Mononuclear cell (primary cell): ENCODE results near the gene EID2B. TPM values are rescaled to one million over a fixed set of nuclear protein-coding genes. Genes with fewer than 3 reads are reported as not detected.
A peak's percentile ranks its signal among the peaks of the same experiment; 100 is the strongest.

Experiments used
- H3K27me3 ChIP-seq: 2 replicates; pipeline ENCODE4 v1.6.0; 2011; ENCODE audit warnings: low read length, control low read depth; ENCODE audit not compliant: insufficient read depth
- H3K4me1 ChIP-seq: 2 replicates; pipeline ENCODE4 v1.5.1; 2011; ENCODE audit warnings: mild to moderate bottlenecking, low read length, control low read depth; ENCODE audit not compliant: insufficient read depth
- H3K4me3 ChIP-seq: 2 replicates; pipeline ENCODE4 v1.5.1; 2011; ENCODE audit warnings: mild to moderate bottlenecking, low read length, moderate library complexity
- H3K9me3 ChIP-seq: 2 replicates; pipeline ENCODE4 v1.5.1; 2011; ENCODE audit warnings: low read depth, mild to moderate bottlenecking, control low read depth, low read length
- total RNA-seq: library from RNA; depleted of rRNA; stranded (reverse); fragments of >200 nt; gene quantifications from one replicate; pipeline ENCODE4 v1.2.3, GENCODE V29; 2012

EID2B gene
- total RNA-seq, 1 donor: 6.0 TPM

DNA sequence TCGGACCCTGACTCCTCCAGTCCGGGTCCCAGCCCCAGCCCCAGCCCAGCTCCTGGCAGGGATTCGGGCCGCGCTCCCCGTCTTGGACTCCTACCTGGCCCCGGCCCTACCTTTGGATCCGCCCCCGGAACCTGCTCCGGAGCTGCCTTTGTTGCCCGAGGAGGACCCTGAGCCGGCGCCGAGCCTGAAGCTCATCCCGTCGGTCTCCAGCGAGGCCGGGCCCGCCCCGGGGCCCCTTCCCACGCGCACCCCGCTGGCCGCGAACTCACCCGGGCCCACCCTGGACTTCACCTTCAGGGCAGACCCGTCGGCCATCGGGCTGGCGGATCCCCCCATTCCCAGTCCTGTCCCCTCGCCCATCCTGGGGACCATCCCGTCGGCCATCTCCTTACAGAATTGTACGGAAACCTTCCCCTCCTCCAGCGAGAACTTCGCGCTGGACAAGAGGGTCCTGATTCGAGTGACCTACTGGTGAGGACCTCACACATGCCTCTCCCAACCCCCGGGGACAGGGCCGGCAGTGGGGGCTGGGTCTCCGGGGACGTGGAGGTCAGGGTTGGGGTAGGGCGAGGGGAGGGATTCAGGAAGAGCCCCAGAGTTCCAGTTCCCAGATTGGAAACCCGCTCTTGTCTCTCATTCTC lies 17.0 kb downstream of the EID2B start:
- Histone ChIP-seq H3K4me3 (no peak overlapping the region), H3K27me3 (peaks cover 43% of the 10 kb centered on the region), H3K9me3 (no peaks in the 10 kb centered on the region), H3K4me1 (peaks cover 14% of the 10 kb centered on the region)

DNA sequence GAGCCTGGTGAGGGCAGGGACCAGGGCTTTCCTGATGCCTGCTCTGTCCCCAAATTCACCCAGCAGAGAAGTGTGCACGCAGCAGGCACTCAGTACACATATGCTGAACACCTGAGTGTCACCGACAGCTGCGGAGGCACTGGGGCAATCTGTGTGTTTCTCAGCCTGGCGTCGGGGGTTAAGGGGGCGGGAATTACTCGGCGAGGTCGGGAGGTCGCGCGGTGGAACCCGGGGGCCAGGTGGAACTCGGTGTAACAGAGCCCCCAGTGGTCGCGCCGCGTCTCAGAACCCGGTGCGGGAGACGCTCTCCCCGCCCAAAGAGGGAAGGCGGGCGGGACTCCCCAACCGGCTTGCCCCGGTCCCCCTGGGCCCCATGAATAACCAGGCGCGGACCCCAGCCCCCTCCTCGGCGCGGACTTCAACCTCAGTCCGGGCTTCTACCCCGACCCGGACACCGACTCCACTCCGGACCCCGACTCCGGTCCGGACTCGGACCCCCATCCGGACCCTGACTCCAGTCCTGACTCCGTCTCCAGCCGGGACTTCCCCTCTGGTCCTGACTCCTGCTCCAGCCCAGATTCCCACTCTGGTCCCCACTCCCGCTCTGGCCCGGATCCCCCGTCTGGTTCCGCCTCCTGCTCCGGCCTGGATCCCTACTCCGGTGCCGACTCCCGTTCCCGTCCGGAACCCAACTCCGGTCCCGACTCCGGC lies 17.7 kb downstream of the EID2B start, which contains the start of gene SELENOV:
Gene SELENOV, plus strand, starts transcription at position 300 of the 711 bp plus-strand sequence. Its CDS starts 74 bp downstream, at position 374.
- H3K27me3 ChIP-seq: peaks cover 43% of the 10 kb centered on the region
- H3K4me3 ChIP-seq: no peak within 1 kb of the TSS
- no peaks in the 10 kb centered on the region for H3K9me3 ChIP-seq

DNA sequence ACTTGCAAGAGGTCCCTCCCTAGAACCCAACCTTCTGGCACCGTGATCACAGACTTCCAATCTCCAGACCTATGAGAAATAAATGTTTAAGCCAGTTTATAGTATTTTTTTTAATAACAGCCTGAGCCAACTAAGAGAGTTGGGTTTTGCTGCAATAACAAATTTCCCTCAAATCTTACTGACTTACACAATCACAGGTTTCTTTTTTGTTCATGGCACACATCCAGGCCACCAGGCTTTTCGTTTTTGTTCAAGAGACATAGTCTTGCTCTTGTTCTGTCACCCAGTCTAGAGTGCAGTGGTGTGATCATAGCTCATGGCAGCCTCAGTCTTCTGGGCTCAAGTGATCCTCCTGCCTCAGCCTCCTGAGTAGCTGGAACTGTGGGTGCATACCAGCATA lies 19.7 kb downstream of the EID2B start:
- H3K4me1 ChIP-seq: peaks cover 14% of the 10 kb centered on the region
- H3K27me3 ChIP-seq: peaks cover 49% of the 10 kb centered on the region
- no peak overlapping the region for H3K4me3 ChIP-seq
- no peaks in the 10 kb centered on the region for H3K9me3 ChIP-seq

More for the DNA sequence above, 17.7 kb downstream of the EID2B start, which contains the start of gene SELENOV:
- H3K4me1 ChIP-seq: peaks cover 14% of the 10 kb centered on the region

DNA sequence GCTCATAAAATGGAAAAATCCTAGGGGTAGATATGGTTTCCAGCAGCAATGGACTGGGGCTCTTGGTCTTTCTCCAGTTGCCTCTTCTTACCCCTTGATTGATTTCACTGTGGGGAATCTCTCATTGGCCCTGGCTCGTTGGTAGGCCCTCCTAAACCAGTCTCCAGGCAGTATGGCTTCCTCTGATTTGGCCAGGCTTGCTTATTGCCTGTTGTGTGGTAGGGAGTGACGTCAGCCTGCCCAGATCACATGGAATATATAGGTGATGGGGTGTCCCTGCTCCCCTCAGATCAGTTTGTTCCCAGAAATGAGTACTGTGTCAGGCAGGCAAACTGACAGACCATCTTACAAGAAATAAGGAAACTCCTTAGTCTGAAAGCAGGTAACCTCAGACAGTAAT lies 23.4 kb downstream of the EID2B start:
- Histone ChIP-seq H3K9me3 (no peaks in the 10 kb centered on the region), H3K4me1 (peaks cover 8% of the 10 kb centered on the region), H3K27me3 (peaks cover 41% of the 10 kb centered on the region)

DNA sequence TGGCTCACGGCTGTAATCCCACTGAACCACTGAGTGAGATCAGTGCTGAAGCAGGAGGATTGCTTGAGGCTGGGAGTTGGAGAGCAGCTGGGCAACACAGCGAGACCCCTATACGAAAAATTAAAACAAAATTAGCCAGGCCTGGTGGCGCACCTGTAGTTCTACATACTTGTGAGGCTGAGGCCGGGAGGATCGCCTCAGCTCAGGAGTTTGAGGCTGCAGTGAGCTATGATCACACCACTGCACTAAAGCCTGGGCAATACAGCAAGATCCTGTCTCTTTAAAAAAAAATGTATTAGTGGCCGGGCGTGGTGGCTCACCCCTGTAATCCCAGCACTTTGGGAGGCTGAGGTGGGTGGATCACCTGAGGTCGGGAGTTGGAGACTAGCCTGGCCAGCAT lies 24.0 kb downstream of the EID2B start:
- peaks cover 35% of the 10 kb centered on the region for H3K27me3 ChIP-seq
- H3K9me3 ChIP-seq: no peaks in the 10 kb centered on the region
- H3K4me3 ChIP-seq: no peak overlapping the region
- H3K4me1 ChIP-seq: peaks cover 8% of the 10 kb centered on the region

More for the DNA sequence above, 23.4 kb downstream of the EID2B start:
- no peak overlapping the region for H3K4me3 ChIP-seq

DNA sequence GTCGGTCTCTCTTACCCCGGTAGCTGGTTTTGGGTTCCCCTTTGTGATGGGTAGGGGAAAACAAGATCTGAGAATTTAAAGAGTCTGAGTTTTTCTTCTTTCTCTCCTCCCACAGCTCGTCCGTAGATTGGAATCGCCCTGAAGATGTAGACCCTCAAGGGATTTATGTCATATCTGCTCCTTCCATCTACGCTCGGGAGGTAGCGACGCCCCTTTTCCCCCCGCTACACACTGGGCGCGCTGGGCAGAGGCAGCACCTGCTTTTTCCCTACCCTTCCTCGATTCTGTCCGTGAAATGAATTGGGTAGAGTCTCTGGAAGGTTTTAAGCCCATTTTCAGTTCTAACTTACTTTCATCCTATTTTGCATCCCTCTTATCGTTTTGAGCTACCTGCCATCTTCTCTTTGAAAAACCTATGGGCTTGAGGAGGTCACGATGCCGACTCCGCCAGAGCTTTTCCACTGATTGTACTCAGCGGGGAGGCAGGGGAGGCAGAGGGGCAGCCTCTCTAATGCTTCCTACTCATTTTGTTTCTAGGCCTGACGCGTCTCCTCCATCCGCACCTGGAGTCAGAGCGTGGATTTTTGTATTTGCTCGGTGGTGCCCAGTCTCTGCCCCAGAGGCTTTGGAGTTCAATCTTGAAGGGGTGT lies 24.8 kb downstream of the EID2B start:
- Histone ChIP-seq H3K27me3 (peaks cover 28% of the 10 kb centered on the region), H3K4me3 (no peak overlapping the region), H3K4me1 (peaks cover 11% of the 10 kb centered on the region), H3K9me3 (no peaks in the 10 kb centered on the region)

DNA sequence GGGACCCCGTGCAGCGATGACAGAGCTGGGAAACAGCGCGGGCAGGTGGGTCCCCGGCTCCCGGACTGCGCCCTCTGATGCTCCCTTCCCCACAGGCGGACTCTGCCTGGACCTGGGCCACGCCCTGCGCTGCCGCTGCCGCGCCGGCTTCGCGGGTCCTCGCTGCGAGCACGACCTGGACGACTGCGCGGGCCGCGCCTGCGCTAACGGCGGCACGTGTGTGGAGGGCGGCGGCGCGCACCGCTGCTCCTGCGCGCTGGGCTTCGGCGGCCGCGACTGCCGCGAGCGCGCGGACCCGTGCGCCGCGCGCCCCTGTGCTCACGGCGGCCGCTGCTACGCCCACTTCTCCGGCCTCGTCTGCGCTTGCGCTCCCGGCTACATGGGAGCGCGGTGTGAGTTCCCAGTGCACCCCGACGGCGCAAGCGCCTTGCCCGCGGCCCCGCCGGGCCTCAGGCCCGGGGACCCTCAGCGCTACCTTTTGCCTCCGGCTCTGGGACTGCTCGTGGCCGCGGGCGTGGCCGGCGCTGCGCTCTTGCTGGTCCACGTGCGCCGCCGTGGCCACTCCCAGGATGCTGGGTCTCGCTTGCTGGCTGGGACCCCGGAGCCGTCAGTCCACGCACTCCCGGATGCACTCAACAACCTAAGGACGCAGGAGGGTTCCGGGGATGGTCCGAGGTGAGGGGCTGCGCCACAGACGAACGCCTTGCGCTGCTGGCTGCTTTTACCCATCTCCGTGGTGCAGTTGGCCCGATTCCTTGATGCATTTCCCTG lies 25.5 kb downstream of the EID2B start:
- H3K4me1 ChIP-seq: peaks cover 12% of the 10 kb centered on the region
- H3K4me3 ChIP-seq: peak overlapping the region; percentile 28
- H3K9me3 ChIP-seq: no peaks in the 10 kb centered on the region
- H3K27me3 ChIP-seq: peaks cover 27% of the 10 kb centered on the region

DNA sequence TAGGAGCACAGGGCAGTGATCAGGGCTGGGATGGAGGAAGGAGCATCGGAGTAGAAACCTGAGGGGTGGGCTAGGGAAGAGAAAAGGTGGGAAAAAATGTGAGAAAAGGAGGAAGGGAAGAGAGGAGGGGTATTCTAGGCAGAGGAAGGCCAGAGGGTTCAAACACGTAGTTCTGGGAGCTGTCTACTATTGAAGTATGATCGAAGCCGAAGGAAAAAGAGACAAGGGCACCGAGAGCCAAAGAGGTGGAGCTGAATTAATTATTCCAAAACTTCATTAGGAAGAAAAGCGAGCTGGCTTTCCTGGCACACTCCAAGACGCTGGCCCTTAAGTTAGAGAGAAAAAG lies 26.1 kb downstream of the EID2B start:
- Histone ChIP-seq H3K4me1 (peaks cover 12% of the 10 kb centered on the region), H3K27me3 (peaks cover 26% of the 10 kb centered on the region), H3K9me3 (no peaks in the 10 kb centered on the region), H3K4me3 (no peak overlapping the region)

DNA sequence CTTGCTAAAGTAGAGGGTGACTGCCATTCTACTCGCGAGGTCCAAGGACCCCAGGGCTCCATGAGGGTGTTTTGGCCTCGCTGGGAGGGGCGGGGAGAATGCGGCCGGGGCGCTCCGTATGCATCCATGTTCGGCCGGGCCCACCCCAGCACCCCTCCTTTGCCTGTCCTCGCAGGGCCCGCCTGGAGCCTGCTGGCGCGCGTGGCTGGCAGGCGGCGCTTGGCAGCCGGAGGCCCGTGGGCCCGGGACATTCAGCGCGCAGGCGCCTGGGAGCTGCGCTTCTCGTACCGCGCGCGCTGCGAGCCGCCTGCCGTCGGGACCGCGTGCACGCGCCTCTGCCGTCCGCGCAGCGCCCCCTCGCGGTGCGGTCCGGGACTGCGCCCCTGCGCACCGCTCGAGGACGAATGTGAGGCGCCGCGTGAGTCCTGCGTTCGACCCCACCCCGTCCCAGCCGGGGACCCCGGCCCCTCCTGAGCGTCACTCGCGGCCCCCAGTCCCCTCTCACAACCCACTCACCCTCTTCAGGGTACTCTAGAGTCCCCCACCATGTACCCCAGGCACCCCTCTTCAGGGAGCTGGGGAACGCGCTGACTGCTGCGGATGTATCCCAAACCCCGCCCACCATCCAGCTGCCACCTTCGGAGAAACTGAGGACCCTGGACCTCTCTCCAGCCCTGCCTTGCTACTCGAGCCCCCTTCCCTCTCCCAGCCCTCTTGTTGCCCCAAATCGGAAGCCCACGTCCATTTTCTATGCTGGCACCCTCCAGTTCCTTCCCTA lies 29.8 kb downstream of the EID2B start:
- Histone ChIP-seq H3K4me3 (no peak overlapping the region), H3K27me3 (peaks cover 50% of the 10 kb centered on the region), H3K9me3 (no peaks in the 10 kb centered on the region), H3K4me1 (peaks cover 26% of the 10 kb centered on the region)

DNA sequence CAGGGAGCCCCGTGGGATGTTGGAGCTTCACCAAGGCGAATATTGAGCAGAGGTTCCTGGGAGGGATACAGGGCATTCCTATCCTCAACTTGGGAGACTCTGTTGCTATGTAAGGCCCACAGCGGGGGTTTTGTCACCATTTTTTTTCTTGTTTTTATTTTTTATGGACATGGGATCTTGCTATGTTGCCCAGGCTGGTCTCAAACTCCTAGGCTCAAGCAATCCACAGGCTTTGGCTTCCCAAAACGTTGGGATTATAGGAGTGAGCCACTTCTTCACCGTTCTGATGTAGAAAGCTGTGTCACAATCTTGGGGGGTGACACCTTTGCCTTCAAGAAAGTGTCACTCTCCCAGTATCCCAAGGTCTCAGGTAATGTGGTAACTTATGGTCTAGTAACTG lies 31.3 kb downstream of the EID2B start:
- H3K27me3 ChIP-seq: peaks cover 45% of the 10 kb centered on the region
- peaks cover 20% of the 10 kb centered on the region for H3K4me1 ChIP-seq
- H3K4me3 ChIP-seq: no peak overlapping the region
- no peaks in the 10 kb centered on the region for H3K9me3 ChIP-seq

DNA sequence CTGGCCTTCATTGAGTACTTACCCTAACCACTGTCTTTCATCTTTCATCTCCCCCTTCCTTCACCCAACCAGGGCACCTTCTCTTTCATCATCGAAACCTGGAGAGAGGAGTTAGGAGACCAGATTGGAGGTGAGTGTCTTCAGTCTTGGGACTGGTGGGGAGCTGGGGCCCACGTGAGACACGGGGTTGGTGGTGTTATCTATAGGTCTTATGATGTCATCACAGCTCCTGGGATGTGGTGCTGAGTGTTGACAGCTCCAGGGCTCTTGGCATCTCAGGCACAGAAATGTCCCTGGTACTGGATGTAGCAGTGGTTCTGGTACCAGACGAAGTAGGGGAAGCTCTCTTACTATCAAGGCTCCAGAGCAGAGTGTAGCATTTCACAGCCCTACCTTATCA lies 32.1 kb downstream of the EID2B start:
- Histone ChIP-seq H3K4me3 (no peak overlapping the region), H3K4me1 (peaks cover 20% of the 10 kb centered on the region), H3K9me3 (no peaks in the 10 kb centered on the region), H3K27me3 (peaks cover 42% of the 10 kb centered on the region)

DNA sequence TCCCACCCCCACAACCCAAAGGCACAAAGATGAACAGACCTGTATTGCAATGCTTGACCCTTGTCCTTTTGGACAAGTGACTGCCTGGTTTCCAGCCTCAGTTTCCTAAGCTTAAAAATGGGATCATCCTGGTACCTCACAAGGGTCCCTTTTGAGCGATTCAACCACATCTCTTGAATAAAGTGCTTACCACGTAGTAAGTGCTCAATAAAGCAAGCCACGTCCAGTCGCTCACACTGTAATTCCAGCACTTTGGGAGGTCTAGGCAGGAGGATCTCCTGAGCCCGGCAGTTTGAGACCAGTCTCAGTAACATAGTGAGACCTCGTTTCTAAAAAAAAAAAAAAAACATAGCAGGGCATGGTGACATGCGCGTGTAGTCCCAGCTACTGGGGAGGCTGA lies 32.7 kb downstream of the EID2B start:
- H3K27me3 ChIP-seq: peaks cover 40% of the 10 kb centered on the region
- no peaks in the 10 kb centered on the region for H3K9me3 ChIP-seq

DNA sequence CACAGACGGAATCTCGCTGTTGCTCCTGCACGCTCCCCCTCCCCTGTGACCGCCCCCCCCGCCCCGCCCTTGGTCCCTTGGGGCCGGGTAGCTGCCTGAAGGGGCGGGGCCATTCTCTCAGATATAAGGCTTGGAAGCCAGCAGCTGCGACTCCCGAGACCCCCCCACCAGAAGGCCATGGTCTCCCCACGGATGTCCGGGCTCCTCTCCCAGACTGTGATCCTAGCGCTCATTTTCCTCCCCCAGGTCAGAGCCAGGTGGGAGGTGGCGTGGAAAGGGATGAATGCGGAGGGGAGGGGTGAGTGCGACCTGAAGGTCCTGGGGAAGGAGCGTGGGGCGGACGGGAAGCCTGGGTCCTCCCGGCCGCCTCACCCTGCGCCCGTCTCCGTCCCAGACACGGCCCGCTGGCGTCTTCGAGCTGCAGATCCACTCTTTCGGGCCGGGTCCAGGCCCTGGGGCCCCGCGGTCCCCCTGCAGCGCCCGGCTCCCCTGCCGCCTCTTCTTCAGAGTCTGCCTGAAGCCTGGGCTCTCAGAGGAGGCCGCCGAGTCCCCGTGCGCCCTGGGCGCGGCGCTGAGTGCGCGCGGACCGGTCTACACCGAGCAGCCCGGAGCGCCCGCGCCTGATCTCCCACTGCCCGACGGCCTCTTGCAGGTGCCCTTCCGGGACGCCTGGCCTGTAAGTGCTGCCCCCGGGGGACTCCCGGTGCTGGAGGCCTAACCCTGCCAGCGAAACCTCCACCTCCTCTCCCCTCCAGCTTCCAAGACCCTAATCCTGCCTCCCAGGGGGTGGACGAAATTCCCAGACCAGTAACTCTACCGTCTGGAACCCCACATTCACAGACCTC lies 33.6 kb downstream of the EID2B start, which contains the start of gene DLL3:
Gene DLL3, plus strand, starts transcription at position 150 of the 845 bp plus-strand sequence. Its CDS starts 28 bp downstream, at position 178.
- Histone ChIP-seq H3K4me3 (no peak within 1 kb of the TSS), H3K27me3 (peaks cover 40% of the 10 kb centered on the region), H3K4me1 (peaks cover 20% of the 10 kb centered on the region), H3K9me3 (no peaks in the 10 kb centered on the region)

More for the DNA sequence above, 32.7 kb downstream of the EID2B start:
- H3K4me1 ChIP-seq: peaks cover 20% of the 10 kb centered on the region
- no peak overlapping the region for H3K4me3 ChIP-seq
